CD4-positive, alpha-beta T cell treated with Interleukin-12 subunit alpha and Interleukin-12 subunit beta, for 1 hour (primary cell): ENCODE measurements around the gene GLI3.

Experiments
- DNase-seq: peaks from one replicate; pipeline ENCODE4 v3.0.0-alpha.2; 2020

GLI3 gene

DNA sequence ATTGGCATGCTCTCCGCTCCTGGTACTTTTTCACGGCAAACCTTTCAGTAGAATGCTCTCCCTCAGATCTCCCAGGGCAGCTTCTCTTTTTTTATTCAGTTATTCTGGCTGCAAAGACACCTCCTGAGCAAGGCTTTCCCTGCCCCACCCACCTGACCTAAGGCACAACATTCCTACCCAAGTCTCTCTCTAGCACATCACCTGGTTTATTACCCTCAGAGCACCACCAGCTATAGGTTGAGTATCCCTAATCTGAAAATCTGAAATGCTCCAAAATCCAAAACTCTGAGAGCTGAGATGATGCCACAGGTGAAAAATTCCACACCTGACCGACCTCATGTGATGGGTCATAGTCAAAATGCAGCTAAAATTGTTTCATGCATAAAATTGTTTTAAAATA lies 99.6 kb downstream of the GLI3 start:
- DNase-seq = no peak

DNA sequence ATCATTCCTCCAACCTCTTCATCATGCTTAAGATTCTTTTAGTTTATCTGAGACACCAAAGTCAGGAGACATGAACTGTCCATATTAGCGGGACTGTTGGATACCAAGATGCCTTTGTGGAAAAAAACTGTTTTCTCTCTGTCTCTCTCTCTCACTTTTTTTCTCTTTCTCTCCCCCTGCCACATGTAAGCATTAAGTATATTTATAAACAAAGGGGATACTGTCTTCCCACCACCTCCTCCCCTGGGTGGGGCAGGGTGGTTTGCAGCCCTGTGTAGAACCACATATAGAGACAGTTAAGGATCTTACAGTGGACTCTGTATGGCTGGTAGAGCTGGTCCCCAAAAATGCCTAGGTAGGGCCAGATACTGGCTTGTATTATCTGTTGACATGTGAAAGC lies 101.3 kb downstream of the GLI3 start:
- no peak for DNase-seq

DNA sequence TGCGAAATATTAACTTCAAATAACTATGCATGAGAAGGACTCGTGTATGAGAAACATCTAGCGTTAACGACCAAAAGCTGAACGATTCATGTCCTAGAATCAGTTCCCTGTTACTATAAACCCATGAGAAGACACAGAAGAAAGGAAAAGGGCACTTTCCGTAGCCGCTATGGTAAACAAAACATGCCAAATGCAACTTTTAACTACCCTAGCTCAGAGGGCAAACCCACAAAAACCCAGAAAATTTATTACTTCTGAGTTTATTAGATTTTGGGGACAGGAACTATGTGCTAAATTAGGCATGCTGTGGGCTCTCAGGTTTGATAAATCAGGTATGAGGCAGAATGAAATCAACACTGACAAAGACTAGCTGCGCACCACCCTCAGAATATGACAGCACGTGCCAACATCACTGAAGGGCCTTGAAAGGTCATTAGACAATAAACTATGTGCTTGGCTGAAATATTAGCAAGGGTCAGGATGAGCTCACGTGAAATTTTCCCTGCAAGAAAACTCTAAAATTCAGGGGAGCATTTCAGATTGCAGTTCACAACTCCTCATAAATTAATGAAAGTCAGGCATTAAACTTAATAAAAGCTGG lies 102.6 kb downstream of the GLI3 start:
- no peak for DNase-seq

DNA sequence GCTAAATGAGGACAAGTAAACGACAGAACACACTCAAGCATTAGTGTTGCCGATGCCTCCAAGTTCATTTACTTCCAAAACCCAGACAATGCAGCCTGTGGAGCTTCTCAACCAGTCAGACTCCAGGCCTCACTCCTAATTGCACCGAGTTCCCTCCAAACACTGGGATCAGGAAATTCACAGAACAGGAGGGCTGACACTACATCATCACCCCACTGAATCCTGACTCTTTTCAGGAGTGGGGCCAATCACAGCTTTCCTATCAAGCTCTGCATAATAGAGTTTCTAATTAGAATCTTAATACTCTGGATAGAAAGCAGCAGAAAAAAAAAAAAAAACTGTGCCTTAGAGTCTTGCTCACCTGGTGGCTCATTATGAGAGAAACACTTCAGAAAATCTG lies 103.7 kb downstream of the GLI3 start:
- no peak for DNase-seq

DNA sequence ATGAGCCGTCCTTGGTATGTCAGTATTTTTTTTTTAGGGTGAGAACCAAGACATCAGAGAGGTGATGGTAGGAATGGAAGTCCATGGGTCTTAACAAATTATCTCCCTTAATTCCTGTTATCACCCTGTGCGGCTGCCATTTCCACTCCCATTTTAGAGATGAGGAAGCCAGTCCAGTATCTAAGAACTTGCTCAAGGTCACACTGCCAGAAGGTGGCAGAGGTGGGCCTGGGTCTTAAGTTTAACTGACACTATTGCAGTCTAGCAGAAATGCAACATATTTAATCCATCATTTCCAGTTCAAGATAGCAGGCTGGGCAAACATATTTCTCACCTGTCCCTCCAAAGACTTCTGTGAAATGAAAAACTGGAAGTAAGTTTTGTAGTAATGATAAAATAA lies 108.3 kb downstream of the GLI3 start:
- no peak for DNase-seq

DNA sequence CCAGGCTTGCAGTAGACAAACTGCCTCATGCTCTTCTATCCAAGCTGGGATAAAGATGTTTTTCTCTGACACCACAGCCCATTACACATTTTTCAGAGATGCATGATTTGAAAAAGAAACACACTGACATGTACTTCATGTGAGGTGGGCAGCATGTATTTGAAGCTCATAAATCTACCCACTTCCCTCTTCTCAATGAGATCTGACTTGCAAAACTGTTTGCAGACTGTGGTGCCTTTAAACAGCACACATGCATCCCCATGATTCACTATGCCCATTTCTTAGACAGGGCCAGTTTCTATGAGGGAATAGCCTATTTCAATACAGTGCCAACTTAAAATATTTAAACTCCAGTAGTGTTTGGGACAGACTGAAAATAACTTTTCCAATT lies 109.8 kb downstream of the GLI3 start:
- DNase-seq = no peak

DNA sequence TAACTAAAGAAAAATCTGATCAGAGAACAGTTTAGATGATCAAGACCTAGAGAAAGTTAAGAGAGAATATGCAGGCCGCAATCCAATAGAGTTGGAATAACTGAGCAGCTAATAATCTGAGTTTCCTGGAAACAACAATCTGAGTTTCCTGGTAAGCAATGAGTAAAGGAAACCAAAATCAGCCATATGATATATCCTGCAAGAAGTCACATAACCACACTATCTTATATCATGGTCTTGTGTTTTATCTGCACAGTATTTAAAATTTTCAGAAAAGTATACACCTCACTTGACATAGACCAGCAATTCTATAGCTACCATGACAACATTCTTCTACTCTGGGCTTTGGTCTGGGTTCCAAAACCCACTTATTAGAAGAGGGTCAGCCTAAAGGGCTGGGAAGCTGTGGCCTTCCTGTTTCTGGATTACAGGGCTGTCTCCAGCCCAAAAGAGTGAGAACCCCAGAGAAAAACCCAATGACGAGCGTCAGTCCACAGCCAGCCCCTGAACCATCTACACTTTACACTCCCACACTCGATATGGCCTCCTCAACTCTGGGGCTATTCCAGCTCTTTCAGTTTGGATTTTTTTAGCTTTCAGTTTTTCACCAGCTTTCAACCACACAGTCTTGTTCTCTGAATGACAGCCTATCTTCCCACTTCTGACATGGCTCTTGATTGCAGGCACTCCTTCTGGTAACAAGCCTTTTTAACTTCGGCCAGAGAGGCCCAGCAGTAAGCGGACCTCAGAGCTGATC lies 110.4 kb downstream of the GLI3 start:
- DNase-seq = no peak

DNA sequence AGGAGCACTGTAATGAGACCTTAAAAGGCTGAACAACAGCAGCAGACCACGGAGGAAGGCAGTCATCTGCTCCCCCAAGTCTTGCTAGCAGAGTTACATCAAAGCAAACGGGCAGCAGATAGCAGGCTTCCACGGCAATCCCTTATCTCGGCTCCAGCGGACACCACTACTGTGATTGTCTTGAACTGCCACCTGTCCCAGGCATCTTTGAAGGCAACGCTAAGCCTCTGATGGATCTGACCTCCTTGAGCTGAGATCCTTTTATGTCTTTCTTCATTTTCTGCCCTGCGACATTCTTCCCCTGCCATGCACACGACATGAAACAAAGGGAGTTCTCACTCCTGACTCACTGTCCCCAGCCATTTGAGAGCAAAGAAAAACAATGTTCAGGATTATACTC lies 111.7 kb downstream of the GLI3 start:
- no peak for DNase-seq

DNA sequence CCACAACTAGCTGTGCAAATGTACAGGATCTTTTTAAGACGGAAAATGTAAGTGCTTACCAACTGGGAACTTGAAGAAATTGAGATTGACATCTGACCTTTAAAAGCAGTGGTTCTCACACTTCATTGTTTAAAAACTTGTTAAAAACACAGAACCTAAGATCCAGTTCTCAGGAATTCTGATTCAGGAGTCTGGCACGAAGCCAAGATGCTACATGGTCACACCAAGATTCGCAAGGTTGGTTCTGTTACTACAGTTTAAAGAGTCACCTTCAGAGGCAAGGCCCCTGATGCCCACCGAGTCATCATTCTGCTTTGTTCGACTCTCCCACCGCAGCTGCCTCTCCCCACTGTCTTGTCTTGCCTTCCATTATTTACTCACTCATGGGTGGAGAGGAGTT lies 113.3 kb downstream of the GLI3 start:
- DNase-seq = no peak

DNA sequence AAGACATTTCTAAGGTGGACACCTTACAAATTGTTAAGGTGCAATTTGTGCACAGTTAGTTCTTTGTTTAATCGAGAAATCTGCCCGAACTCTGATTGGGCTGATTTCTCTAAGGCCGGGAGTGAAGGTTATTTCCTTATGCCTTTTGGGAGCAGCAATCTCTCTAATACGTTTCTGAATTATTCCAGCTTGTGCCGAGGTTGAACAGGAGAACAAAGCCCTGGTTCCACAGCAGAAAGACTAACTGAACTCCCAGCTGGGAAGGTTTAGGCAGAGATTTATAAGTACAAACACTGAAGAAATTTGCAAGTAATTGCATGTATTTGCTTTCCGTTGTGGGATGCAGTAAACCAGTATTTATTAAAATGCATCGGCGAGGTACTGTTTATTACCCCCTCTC lies 116.8 kb downstream of the GLI3 start:
- no peak for DNase-seq

DNA sequence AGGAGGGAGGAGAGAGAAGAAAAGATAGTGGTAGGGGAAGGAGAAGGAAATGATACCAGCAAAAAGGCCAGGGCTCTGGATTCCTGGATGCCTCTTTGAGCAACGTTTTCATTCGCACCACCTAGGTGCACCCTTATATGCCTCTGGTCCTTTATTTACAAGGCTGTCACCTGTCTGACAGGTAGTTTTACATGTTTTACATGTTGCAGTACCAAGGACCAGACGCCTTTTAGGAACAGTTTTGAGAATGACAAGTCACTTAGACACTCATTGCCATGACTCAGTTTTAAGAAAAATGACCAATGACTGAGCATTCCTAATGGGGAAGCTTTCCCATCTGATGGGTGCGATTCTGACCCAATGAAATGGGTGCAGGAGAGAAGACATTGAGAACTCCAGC lies 119.8 kb downstream of the GLI3 start:
- DNase-seq = no peak

DNA sequence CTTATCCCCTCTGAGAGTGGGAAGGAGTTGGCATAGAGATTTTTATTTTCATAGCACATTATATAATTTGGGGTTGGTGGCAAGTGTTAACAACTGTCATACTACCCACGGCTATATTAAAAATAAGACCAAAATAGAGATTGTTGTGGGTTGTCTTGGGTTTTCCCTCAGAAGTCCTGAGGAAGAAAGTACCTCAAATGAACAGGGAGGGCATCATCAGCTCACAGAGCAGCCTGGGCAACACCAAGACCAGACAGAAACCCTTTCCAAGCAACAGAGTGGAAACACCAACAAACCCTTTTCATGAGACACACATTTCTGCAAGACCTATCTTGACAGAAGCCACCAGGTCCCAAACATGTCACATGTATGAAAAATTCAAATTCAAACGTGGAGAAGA lies 121.2 kb downstream of the GLI3 start:
- DNase-seq = no peak

DNA sequence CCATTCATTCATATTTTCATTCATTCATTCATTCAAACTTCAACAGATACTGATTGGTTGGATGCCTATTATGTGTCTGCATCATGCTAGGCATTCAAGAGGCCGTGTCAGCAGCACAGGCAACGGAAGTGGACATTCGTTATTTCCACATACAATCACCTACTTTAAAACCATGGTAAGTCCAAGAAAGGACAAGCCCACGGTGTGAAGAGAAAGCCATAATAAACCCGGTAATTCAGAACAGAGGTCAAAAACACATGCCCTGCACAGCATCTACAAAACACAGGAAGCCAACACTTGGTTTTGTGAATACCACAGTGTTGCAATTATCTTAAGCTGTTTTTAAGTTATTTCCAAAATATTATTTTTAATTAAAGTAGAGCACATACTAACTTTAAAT lies 126.7 kb downstream of the GLI3 start:
- no peak for DNase-seq

DNA sequence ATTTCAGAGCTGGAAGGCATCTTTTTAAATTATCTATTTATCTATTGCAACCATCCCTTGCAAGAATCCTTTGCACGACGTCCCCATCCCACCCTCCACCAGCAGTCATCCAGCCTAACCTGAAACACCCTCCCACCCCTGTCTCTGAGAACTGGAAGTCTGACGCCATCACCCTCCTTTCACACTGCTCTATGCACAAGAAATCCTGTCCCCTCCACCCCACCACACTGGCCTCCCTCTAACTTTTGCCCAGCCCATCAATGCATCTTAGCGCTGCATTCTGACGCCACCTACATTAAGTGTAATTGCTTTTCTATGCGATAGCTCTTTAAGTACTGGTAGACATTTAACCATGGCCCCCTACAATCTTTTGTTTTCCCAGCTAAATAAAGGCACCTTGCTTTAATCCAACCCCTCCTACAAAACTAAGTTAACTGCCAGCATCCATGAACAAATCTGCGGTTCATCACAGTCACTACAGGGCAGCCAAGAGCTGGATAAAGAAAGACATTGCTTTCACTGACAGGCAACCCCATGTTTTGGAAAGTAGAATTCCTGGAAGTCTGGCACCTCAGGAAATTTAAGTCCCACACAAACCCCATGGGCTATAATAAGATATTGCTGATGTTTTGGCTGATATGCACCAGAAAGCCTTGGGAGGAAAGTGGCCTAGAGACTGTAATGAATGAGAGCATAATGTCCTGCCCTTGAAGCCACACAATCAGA lies 128.0 kb downstream of the GLI3 start:
- DNase-seq = no peak

DNA sequence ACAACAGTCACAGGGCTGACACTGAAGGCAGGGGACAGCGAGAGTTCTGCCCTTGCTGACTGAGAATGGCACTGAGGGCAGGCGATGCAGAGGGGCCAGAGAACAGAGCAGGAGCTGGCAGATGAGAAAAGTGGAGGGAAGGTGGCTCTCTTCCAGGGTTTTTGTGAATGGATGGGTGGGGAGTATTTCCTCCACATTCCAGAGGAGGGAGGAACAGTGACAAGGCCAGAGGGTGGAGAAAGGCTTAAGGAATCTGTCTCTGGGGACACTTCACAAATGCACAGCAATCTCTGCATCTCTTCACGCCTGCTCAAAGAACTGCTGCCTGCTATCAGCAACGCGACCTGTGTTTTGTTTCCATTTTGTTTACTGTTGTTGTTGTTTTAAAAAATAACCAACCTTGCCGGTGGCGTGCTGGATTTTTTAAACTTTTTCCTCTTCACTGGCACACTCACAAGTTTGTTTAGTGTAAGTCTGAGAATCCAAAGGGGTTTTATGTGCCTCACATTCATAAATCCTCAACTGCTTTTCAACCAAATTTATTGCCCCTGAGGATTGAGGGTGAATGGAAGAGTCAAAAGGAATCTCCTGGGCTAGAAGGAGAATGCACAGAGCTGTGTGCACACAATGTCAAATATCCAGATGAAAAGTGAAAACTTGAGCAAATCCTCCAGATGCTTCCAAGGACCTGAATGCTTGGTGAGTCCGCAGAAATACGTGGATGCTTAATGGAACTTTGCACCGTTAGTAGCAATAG lies 129.3 kb downstream of the GLI3 start:
- DNase-seq = no peak

DNA sequence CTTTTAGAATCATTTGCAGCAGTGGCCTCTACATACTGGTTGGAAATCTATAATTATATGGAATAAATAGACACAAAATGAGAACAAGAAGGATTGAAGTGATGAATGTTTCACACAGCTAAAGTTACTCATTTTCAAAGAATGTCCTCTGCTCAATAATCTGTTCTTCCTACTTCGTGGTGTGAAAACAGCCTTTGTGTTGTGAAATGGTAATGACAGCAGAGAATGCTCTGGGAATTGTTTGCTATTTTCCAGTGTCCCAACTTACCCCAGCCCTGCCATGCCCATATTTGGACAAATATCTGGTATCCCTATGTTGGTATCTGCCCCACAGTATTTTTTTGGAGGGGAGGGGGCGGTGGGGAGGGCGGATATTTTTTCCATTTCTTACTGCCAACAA lies 130.4 kb downstream of the GLI3 start:
- DNase-seq = no peak

DNA sequence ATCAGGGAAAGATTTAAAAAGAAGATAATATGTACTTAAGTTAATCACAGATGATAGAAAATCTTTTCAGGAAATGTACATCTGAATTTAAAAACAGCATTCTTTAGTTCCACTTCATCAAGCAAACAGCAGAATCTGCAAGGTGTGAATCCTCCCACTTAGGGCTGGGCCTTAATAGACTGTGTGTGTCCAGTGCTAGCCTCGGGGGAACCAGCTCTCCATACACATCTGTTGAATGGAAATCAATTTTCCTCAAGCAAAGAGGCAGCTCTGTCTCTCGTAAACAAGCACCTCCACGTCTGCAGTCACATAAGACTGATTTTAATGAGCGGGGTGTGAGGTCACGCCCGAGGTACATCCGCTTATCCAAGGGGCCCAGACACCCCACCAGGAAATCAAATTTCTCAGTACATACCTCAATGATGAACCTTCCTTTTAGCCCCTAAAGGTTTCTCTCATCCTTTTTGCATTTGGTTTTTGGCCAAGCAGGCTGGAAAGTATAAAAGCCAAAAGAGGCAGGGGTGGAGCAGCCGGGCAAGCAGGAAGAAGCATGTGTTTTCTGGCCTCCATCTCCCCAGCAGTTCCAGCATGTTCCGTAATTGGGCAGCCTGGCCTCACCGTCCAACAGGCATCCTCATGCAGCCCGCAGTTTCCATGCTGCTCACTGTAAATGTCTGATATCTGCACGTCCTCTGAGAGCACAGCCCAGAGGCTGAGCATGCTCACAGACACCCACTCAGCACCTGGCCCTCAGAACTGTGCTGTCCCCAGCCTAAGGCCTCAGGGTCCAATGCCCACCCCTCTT lies 131.3 kb downstream of the GLI3 start:
- DNase-seq = no peak

DNA sequence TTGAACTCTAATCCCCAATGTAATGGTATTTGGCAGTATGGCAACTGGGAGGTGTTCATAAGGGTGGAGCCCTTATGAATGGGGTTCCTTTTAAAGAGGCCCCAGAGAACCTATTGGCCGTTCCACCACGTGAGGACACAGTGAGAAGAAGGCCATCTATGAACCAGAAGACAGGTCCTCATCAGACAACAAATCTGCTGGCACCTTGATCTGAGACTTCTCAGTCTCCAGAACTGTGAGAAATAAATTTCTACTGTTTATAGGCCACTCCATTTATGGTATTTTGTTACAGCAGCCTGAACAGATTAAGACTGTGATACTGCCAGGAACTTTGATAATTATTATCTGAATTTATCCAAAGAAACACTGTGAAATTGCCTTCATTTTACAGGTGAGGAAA lies 132.3 kb downstream of the GLI3 start:
- no peak for DNase-seq

DNA sequence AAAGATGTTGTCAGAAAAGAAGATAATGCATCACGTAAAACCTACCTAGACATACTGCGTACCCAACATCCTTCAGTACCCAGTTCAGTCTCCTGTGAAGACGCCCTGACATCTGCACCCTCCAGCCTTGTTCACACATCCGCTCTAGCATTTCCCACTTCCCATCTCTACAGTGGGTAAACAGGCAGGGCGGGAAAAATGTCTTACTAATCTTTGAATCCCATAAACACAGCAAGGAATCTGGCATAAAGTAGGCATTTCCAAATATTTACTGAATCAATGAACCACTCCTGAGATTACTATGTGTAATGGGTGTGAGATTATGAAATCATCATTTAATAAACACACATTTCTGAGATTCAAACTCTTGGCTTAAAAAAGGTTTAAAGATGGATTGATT lies 132.8 kb downstream of the GLI3 start:
- no peak for DNase-seq

DNA sequence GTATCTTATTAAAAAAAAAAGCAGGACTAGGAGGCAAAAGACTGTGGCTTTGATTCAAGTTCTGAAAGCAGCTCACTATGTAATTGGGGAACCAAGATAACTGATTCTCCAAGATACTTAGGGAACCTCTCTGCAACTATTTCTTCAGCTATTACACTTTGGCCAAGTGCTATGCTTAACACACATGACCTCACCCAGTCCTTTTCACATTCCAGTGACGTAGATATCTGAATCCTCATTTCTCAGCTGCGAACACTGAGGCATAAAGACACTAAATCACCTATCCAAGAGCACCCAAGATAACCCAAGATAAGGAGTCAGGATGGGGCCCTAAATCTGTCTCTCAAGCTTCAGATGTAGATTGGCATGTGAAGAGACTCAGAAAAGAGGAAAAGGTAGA lies 133.6 kb downstream of the GLI3 start:
- no peak for DNase-seq

DNA sequence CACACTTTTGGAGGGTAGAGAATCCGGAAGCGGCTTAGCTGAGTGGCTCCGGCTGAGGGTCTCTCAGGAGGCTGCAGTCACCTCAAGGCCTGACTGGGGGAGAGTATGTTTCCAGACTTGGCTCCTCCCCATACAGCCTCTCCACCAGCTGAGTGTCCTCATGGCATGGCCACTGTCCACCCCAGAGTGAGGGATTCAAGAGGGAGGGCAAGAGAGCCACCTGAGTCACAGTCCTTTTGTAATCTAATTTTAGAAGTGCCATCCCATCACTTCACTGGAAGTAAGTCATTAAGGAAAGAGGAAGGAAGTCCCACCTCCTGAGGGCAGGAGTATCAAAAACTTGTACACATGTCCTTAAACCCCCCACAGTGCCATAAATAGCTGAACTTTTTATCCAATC lies 134.0 kb downstream of the GLI3 start:
- no peak for DNase-seq

DNA sequence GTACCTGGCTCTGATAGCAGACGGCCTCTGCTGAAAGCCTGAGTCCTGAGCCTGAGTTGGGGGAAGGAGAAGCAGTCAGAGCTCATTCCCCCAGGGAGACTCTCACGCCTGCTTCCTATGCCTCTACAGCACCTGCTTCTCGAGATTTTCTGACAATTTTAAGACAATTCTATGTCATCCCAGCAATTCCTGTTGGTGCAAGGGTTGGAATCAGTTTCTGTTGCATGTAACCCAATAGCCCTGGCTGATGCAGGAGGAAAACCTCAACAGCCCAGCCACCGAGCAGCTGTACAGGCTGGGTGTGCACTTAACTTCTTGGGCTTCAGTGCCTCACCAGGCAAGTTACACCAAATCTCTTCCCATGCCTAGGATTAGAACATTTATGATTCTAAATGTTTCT lies 134.7 kb downstream of the GLI3 start:
- DNase-seq = no peak

DNA sequence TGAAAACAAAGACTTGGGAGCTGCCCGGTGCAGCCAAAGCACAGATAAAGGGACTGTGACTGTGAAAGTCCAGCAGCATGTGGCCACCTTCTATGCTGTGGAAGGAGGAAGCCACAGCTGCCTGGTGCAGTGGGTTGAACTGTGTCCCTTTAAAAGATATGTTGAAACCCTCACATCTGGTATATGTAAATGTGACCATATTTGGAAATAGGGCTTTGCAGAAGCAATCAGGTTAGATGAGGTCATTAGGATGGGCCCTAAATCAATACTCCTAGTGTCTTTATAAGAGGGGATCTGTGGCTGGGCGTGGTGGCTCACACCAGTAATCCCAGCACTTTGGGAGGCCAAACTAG lies 136.9 kb downstream of the GLI3 start:
- no peak for DNase-seq
